Stimulated activated naive CD4-positive, alpha-beta T cell treated with Interleukin-2 at 50 U/mL for 16 hours (primary cell): Measurements from ENCODE around the gene ADAD2.
"Not testable (repeated sequence)": the region's sequence is repeated elsewhere in the genome, so short reads cannot be mapped to it uniquely, and the experiment has no call there.

ENCODE experiments used
- DNase-seq: peaks from one replicate; lab custom pipeline; 2025; lab: John Stamatoyannopoulos, UW

The ADAD2 gene

GRCh38 chr16:84195201-84196093 is 4.5 kb downstream of the ADAD2 start:
- no peak for DNase-seq

GRCh38 chr16:84196101-84196500 is 5.1 kb downstream of the ADAD2 start:
- DNase-seq, result no peak

- DNase-seq, result no peak
These were observed 5.9 kb downstream of the ADAD2 start for GRCh38 chr16:84196727-84197394.

- DNase-seq, result no peak
These were observed 6.6 kb downstream of the ADAD2 start for GRCh38 chr16:84197466-84198128.

- no peak for DNase-seq
These were observed 7.4 kb downstream of the ADAD2 start for GRCh38 chr16:84198401-84198800.

- DNase-seq, result no peak
These were observed 8.1 kb downstream of the ADAD2 start for GRCh38 chr16:84199097-84199496.

- DNase-seq, result no peak
These were observed 8.9 kb downstream of the ADAD2 start for GRCh38 chr16:84199861-84200260.

GRCh38 chr16:84204551-84204950 is 13.6 kb downstream of the ADAD2 start:
- DNase-seq, result not testable (repeated sequence)

GRCh38 chr16:84205123-84205522 is 14.2 kb downstream of the ADAD2 start:
- not testable (repeated sequence) for DNase-seq

GRCh38 chr16:84205976-84206691 is 15.2 kb downstream of the ADAD2 start:
- DNase-seq, result no peak

GRCh38 chr16:84207251-84207650 is 16.3 kb downstream of the ADAD2 start:
- DNase-seq, result no peak

- DNase-seq, result no peak
These were observed 16.9 kb downstream of the ADAD2 start for GRCh38 chr16:84207879-84208278.

- no peak for DNase-seq
These were observed 19.0 kb downstream of the ADAD2 start for GRCh38 chr16:84209989-84210388.

- DNase-seq, result no peak
These were observed 21.2 kb downstream of the ADAD2 start for GRCh38 chr16:84212154-84212553.

- no peak for DNase-seq
These were observed 21.7 kb downstream of the ADAD2 start for GRCh38 chr16:84212631-84213030.

- no peak for DNase-seq
These were observed 23.6 kb downstream of the ADAD2 start for GRCh38 chr16:84214451-84215066.

GRCh38 chr16:84215531-84215930 is 24.6 kb downstream of the ADAD2 start:
- no peak for DNase-seq

- not testable (repeated sequence) for DNase-seq
These were observed 25.2 kb downstream of the ADAD2 start for GRCh38 chr16:84216144-84216543.

GRCh38 chr16:84218176-84218823 is 27.3 kb downstream of the ADAD2 start:
- DNase-seq, result no peak

- no peak for DNase-seq
These were observed 28.0 kb downstream of the ADAD2 start for GRCh38 chr16:84218956-84219355.

GRCh38 chr16:84220851-84221250 is 29.9 kb downstream of the ADAD2 start:
- DNase-seq, result no peak
